ENCODE data around the gene ISX. TPM values are rescaled to one million over a fixed set of nuclear protein-coding genes. Genes with fewer than 3 reads are reported as not detected.
"Not testable (repeated sequence)": the region's sequence is repeated elsewhere in the genome, so short reads cannot be mapped to it uniquely, and the experiment has no call there.

Gene ISX
- total and polyA plus RNA-seq, 10 donors, result not detected

- Histone ChIP-seq H3K4me1 (peaks cover 0 to 6% (median 0%) of the 10 kb centered on the region in 6 donors), H3K27ac (no peak overlapping the region), H3K36me3 (no peaks in the 10 kb centered on the region), H3K4me3 (no peak overlapping the region), H3K9me3 (peaks cover 0 to 5% (median 0%) of the 10 kb centered on the region in 8 donors), H3K27me3 (replicated peaks in 1 of 7) (peaks cover 0 to 54% (median 13%) of the 10 kb centered on the region in 7 donors)
- TF ChIP-seq POLR2A (IDR thresholded peaks at IDR 0.05) (no peak), POLR2AphosphoS5 (IDR thresholded peaks at IDR 0.05) (no peak), CTCF (IDR thresholded peaks at IDR 0.05 in 8 of 11, conservative IDR thresholded peaks at IDR 0.05 in 3 of 11) (no peak)
- intact Hi-C loops (cut with DNase I; ENCODE audit: low total_unique reads), result loop anchor here (10.0 kb wide), 2 partner anchors 1096 to 1716 kb away; partner anchors contain the start of gene LARGE1
- WGBS, 5 donors, result 71 to 84% (median 79%) methylated on average over 7 of the region's 7 CpGs
- DNase-seq, result no peak
Observed at GRCh38 chr22:35021161-35021560, 44.8 kb upstream of the ISX start.

- no peaks in the 10 kb centered on the region for H3K36me3 ChIP-seq
- intact Hi-C loops (cut with DNase I; ENCODE audit: low total_unique reads), result loop anchor here (10.0 kb wide), 2 partner anchors 1097 to 1717 kb away; partner anchors contain the start of gene LARGE1
- DNase-seq, result no peak
Observed at GRCh38 chr22:35022291-35022690, 43.7 kb upstream of the ISX start.

GRCh38 chr22:35023692-35024363, 42.1 kb upstream of the ISX start:
- no peak overlapping the region for H3K27ac ChIP-seq
- TF ChIP-seq CTCF (IDR thresholded peaks at IDR 0.05 in 8 of 11, conservative IDR thresholded peaks at IDR 0.05 in 3 of 11), result peak in 10 of 11 experiments; percentile 36 to 88 (median 80)
- no peak for TF ChIP-seq POLR2AphosphoS5 (IDR thresholded peaks at IDR 0.05)
- TF ChIP-seq POLR2A (IDR thresholded peaks at IDR 0.05), result no peak
- H3K4me1 ChIP-seq, result peaks cover 0 to 6% (median 0%) of the 10 kb centered on the region in 6 donors
- no peak overlapping the region for H3K4me3 ChIP-seq
- WGBS, 5 donors, result 20 to 28% (median 24%) methylated on average over 25 of the region's 25 CpGs
- no peaks in the 10 kb centered on the region for H3K36me3 ChIP-seq
- peaks cover 0 to 7% (median 0%) of the 10 kb centered on the region in 8 donors for H3K9me3 ChIP-seq
- intact Hi-C loops (cut with DNase I; ENCODE audit: low total_unique reads), result loop anchor here (10.0 kb wide), 2 partner anchors 1099 to 1719 kb away; partner anchors contain the start of gene LARGE1
- DNase-seq, result peak; percentile 87
- peaks cover 0 to 60% (median 13%) of the 10 kb centered on the region in 7 donors for H3K27me3 ChIP-seq (replicated peaks in 1 of 7)

More at GRCh38 chr22:35022291-35022690, 43.7 kb upstream of the ISX start:
- Histone ChIP-seq H3K9me3 (peaks cover 0 to 7% (median 0%) of the 10 kb centered on the region in 8 donors), H3K27me3 (replicated peaks in 1 of 7) (peaks cover 0 to 56% (median 13%) of the 10 kb centered on the region in 7 donors), H3K4me1 (peaks cover 0 to 6% (median 0%) of the 10 kb centered on the region in 6 donors), H3K4me3 (no peak overlapping the region), H3K27ac (no peak overlapping the region)
- TF ChIP-seq POLR2AphosphoS5 (IDR thresholded peaks at IDR 0.05) (no peak), CTCF (IDR thresholded peaks at IDR 0.05 in 8 of 11, conservative IDR thresholded peaks at IDR 0.05 in 3 of 11) (no peak), POLR2A (IDR thresholded peaks at IDR 0.05) (no peak)
- WGBS, 5 donors, result 84 to 90% (median 87%) methylated on average over 5 of the region's 5 CpGs

- DNase-seq, result no peak
- no peaks in the 10 kb centered on the region for H3K36me3 ChIP-seq
- WGBS, 5 donors, result 34 to 45% (median 39%) methylated on average over 15 to 16 of the region's 16 CpGs
- H3K4me3 ChIP-seq, result no peak overlapping the region
- H3K27ac ChIP-seq, result no peak overlapping the region
- TF ChIP-seq CTCF (IDR thresholded peaks at IDR 0.05 in 8 of 11, conservative IDR thresholded peaks at IDR 0.05 in 3 of 11), result peak in 6 of 11 experiments; percentile 17 to 48 (median 35)
- TF ChIP-seq POLR2AphosphoS5 (IDR thresholded peaks at IDR 0.05), result no peak
- no peak for TF ChIP-seq POLR2A (IDR thresholded peaks at IDR 0.05)
- intact Hi-C loops (cut with DNase I; ENCODE audit: low total_unique reads), result loop anchor here (10.0 kb wide), 2 partner anchors 1100 to 1720 kb away; partner anchors contain the start of gene LARGE1
- H3K9me3 ChIP-seq, result peaks cover 0 to 7% (median 0%) of the 10 kb centered on the region in 8 donors
- peaks cover 0 to 63% (median 13%) of the 10 kb centered on the region in 7 donors for H3K27me3 ChIP-seq (replicated peaks in 1 of 7)
- H3K4me1 ChIP-seq, result peaks cover 0 to 6% (median 0%) of the 10 kb centered on the region in 6 donors
Observed at GRCh38 chr22:35024364-35024692, 41.6 kb upstream of the ISX start.

- DNase-seq; H3K27ac ChIP-seq; H3K9me3 ChIP-seq; intact Hi-C loops (cut with DNase I; ENCODE audit: low total_unique reads); H3K36me3 ChIP-seq; H3K4me3 ChIP-seq; H3K4me1 ChIP-seq: not testable (repeated sequence)
- peaks cover 0 to 53% (median 6%) of the 10 kb centered on the region in 7 donors for H3K27me3 ChIP-seq (replicated peaks in 1 of 7)
- WGBS, 5 donors, result 77 to 90% (median 85%) methylated on average over 4 to 5 of the region's 5 CpGs
Observed at GRCh38 chr22:35030112-35030511, 35.8 kb upstream of the ISX start.
